Activated CD8-positive, alpha-beta memory T cell treated with anti-CD3 and anti-CD28 coated beads, Interleukin-2, amount 50 U/mL, for 48 hours (primary cell): ENCODE measurements around the gene EXOSC1.
"Not testable (repeated sequence)": the region's sequence is repeated elsewhere in the genome, so short reads cannot be mapped to it uniquely, and the experiment has no call there.

Experiments
- DNase-seq: peaks from one replicate; pipeline ENCODE4 v3.0.0-alpha.2; 2020

Gene EXOSC1

GRCh38 chr10:97456686-97457065 is 10.9 kb upstream of the EXOSC1 start:
- DNase-seq: no peak

DNA sequence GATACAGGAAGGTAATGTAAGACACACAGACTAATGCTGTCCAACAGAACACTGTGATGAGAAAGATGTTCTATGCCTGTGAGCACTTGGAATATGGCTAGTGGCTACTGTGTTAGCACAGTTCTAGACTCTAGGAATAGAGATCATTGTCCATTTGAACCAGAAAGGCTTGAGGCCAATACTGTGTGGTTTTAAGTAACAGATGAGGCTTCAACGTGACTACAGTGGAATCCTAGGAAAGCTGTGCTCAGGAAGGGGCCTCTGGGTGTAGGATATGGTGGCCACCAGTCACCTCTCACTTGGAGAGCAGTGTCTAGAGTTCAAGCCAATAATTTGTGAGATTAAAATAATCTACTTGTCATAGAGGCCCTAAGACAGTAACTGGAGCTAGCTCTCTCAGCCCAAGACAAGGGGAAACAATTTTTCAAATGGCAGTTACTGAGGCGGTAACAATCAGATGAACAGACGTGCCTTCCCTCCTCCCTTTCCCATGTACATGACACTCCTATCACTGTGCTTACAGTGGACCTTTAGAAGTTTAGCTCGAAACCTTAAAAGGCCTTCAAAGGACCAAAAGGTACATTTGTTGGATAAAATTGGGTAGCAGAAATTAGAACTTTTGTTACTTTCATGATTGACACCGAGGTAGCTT is 10.4 kb upstream of the EXOSC1 start:
- no peak for DNase-seq

GRCh38 chr10:97454330-97455036 is 8.7 kb upstream of the EXOSC1 start:
- DNase-seq: no peak

DNA sequence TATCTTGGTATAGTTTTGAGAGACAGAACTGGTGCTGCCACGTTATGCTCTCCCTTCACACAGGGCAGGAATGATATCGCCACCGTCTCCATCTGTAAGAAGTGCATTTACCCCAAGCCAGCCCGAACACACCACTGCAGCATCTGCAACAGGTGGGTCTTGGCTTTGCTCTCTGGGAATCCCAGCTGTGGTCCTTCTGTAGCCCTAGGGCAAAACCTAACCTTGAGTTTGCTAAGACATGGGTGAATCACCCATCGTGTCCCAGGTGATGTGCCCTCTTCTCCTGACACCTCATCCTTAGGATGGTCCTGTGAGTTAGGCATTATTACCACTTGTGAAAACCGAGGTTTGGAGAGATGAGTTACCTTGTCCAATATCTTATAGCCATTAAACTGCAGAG is 6.5 kb upstream of the EXOSC1 start:
- no peak for DNase-seq

- DNase-seq: no peak
Measured at GRCh38 chr10:97451605-97452004, 5.8 kb upstream of the EXOSC1 start.

- DNase-seq: no peak
Measured at GRCh38 chr10:97450828-97451227, 5.0 kb upstream of the EXOSC1 start.

DNA sequence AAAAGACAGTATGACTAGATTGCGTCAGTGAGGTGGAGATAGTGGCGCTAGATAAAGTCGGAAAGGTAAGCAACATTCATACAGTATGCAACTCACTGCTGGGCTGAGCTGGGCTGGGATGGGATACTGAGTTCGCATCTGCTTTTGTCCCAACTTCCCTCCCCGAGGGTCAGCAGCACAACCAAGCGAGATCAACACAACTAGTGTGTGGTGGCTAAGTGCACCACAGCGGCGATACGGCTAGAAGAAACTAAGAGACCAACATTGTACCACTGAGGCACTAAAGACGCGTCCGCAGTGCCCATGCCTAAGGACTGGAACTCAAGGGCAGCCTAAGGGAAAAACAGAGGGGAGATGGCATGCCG is 467 bp downstream of the EXOSC1 start:
- DNase-seq: peak; percentile 61

GRCh38 chr10:97444212-97444611 is 1.6 kb downstream of the EXOSC1 start:
- no peak for DNase-seq

- DNase-seq: no peak
Measured at GRCh38 chr10:97442277-97442676, 3.5 kb downstream of the EXOSC1 start.

GRCh38 chr10:97435211-97435610 is 10.6 kb downstream of the EXOSC1 start:
- DNase-seq: no peak

DNA sequence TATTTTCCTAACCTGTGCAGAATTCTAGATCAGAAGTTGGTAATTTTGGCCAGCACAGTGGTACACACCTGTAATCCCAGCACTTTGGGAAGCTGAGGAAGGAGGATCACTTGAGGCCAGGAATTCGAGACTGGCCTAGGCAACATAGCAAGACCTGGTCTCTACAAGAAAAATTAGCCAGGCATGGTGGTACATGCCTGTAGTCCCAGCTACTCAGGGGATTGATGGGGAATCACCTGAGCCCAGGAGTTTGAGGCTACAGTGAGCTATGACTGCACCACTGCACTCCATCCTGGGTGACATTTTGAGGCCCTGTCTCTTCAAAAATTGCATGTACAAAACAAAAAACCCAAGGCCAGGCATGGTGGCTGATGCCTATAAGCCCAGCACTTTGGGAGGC is 11.2 kb downstream of the EXOSC1 start:
- no peak for DNase-seq

DNA sequence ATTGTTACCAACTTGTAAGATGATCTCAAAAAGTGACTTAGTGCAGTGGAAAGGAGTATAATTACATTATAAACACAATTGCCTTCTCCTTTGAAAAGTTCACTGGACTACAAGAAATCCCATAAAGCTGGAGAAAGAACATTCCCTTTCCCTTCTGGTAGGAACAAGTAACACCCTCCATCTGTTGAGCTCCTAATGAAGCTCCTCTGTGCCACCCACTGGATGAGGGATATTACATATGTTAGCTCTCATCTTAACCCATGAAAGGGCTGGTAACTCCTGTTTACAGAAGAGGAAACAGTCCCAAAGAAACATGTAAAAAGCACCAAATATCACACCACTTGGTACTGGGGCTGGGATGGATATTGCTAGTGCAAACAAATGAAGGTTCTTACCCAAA is 11.8 kb downstream of the EXOSC1 start:
- no peak for DNase-seq

DNA sequence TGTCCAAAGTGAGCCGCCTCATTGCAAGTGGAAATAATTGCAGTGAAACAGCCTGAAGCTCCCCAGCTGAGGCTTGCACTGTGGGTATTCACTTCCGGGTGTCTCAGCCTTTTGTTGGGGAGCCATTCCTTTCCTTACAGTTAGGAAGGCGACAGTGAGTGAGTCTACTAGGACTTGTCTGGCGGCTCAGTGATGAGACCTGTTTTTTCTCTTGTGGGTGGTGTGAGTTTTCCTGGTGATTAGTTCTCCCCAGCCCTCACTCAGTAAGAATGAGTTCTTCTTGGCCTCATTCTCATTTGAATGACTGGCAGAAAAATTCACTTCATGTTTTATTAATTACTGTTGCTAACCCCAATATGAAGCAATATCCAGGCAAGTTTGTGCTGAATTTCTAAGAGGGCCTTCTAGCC is 17.2 kb downstream of the EXOSC1 start:
- DNase-seq: no peak

DNA sequence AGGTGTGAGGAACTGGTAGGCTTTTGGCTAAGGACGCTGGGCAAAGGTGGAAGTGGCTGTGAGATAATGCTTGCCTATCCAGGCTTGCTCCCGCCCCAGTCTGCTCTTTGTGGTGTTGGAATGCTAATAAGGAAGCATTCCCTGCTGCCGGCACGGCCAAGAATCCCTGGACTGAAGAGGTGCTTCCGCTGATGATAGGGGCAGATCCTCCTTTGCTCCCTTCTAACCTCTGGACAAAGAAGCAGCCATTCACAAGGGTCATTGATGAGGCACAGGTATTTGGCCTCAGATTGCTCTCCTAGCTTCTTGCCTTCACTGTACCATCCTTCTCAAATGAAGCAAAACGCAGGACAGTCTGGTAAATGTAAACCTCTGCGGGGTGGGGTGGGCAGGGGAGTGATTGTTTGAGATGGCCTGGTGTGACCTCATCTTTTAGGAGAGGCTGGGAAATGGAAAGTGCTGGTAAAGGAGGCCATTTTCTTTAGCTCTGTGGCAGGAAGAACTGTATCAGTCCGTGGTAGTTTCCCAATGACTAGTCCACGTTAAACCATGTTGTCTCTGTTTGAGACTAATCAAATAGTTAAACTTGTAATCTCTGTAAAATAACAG is 18.1 kb downstream of the EXOSC1 start:
- DNase-seq: no peak

GRCh38 chr10:97426776-97427570 is 18.8 kb downstream of the EXOSC1 start:
- DNase-seq: peak; percentile 67

DNA sequence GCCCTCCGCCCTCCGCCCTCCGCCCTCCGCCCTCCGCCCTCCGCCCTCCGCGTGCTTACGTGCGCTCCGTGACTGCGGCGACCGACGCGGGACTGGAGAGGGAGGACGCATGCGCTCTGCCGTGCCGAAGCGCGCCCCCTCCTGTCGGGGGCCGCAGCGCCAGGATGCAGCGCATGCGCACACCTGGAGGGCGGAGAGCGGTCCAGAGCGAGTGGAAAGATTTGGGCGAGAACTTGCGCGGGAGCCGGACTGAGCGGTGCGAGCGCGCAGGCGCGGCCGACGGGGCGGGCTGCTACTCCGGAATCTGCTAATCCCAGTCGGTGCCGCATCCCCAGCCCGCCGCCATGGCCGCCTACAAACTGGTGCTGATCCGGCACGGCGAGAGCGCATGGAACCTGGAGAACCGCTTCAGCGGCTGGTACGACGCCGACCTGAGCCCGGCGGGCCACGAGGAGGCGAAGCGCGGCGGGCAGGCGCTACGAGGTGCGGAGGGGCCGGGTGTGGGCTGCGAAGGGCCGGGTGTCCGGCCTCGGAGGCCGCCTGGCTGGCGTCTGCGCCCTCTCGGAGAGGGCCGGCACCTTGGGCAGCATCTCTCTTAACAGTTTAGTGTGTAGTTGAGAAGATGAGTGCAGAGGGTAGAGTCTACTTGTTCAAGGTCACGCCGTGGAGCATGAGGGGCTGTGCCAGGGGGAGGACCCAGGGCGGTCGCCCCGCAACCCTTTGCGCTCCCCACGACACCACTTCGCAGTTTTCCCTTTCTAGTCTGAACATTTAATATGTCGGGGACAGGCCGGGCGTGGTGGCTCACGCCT is 19.6 kb downstream of the EXOSC1 start, which contains the start of gene PGAM1:
Gene PGAM1, plus strand, starts transcription at position 228 of the 812 bp plus-strand sequence. Its CDS starts 117 bp downstream, at position 345.
- peak; percentile 98 for DNase-seq

DNA sequence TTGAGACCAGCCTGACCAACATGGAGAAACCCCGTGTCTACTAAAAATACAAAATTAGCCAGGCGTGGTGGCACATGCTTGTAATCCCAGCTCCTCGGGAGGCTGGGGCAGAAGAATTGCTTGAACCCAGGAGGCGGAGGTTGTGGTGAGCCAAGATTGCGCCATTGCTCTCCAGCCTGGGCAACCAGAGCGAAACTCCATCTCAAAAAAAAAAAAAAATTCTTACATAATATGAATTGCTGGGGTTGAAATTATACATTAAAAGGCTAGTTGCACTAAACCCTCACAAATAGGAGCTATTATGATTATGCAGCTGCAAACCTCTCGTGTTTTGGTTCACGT is 22.1 kb downstream of the EXOSC1 start:
- not testable (repeated sequence) for DNase-seq

DNA sequence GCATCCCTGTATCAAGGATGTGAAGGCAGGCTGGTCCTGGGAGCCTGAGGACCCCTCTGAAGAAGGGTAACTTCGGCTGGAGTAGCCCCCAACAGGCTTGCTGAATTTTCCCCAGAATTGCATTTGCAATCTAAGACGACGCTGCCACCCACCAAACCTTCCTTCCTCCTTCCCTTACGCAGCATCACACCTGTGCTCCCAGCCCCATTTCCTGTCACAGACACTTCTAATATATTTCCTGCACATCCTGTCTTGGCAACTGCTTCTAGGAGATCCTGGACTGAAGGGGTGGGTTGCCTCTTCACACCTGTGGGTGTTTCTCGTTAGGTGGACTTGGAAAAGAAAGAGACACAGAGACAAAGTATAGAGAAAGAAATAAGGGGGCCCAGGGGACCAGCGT is 29.2 kb downstream of the EXOSC1 start:
- no peak for DNase-seq

DNA sequence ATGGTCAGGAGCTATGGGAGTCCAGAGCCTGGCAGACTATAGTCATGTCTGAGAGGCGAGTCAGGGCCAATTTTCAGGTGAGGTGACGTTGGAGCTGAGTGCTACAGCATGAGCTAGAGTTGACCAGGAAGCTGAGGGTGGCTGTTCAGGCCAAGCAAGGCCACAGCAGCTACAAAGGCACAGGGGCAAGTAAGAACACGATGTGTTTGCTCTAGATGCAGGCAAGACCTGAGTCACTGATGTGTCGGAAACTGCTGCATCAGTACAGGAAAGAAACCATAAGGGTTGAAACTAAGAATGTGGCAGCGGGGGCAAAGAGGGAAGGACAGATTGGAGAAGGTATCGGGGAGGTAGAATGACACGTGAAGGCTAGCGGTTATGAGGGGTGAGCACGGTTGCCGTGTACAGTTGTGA is 32.9 kb downstream of the EXOSC1 start:
- DNase-seq: peak; percentile 78

DNA sequence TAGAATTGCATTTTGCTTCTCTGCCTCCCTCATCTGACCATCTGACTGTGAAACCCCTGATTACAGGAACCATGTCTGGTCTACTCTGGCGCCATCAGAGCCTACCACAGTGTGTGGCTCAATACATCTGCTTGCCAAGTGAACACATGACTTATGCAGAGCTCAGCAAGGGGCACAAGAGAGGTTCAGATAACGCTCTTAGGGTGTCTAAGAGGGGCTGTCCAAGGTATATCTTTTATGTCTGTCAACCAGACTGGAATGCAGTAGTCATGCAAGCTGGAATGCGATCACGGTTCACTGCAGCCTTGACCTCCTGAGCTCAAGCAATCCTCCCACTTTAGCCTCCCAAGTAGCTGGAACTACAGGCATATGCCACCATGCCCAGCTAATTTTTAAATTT is 34.4 kb downstream of the EXOSC1 start:
- no peak for DNase-seq

- DNase-seq: no peak
Measured at GRCh38 chr10:97408496-97408992, 37.3 kb downstream of the EXOSC1 start.

DNA sequence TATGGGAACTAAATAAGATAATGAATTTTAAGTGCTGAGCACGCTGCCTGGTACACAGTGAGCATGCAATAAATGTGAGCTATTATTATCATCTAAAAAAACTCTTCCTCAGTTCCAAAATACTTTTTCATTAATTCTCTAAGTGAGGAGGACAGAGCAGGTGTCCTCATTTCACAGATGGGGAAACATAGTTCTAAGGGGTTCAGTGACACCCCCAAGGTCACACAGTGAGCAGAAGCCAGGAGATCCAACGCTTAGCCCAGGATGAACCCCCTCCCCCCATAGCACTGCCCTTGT is 37.9 kb downstream of the EXOSC1 start:
- DNase-seq: no peak
